ENCODE data around the gene UBE2E2.

UBE2E2 gene

DNA sequence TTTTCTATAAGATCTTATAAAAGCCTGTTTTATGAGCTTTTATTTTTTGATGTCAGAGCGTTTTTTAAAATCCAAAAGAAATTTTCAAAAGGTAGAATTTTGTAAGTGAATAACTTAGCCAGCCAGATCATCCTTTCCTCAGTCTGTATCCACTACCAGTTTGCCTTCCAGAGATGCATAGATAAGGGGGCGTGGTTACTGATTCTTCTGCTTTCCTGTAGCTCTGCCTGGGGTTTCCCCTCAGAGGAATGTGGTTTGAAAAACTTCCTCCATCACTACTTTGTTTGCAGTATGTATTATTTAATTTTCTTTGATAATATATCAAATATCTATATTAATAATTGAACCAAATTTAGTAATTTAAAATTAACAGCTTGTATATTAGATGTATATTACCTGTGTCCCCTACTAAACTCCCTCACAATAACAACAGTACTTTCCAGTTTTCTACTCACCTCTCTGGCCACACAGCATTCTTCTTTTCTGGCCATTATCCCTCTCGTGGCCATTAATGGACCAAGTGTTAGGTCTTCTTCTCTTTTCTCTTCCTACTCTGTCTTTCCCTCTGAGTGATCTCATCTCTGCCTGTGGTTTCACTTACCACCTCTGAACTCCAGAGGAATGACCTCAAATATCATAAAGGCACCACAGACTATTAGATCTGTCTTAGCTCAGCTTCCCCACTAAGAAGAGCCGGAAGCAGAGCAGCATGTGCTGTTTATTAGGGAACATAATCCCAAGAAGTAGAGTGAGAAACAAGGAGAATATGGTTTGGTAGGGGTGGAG lies 239.7 kb downstream of the UBE2E2 start:
- no peak for FAIRE-seq
- no peak for DNase-seq (ENCODE audit: insufficient read length, low spot score)
- TF ChIP-seq, protein P1, sequence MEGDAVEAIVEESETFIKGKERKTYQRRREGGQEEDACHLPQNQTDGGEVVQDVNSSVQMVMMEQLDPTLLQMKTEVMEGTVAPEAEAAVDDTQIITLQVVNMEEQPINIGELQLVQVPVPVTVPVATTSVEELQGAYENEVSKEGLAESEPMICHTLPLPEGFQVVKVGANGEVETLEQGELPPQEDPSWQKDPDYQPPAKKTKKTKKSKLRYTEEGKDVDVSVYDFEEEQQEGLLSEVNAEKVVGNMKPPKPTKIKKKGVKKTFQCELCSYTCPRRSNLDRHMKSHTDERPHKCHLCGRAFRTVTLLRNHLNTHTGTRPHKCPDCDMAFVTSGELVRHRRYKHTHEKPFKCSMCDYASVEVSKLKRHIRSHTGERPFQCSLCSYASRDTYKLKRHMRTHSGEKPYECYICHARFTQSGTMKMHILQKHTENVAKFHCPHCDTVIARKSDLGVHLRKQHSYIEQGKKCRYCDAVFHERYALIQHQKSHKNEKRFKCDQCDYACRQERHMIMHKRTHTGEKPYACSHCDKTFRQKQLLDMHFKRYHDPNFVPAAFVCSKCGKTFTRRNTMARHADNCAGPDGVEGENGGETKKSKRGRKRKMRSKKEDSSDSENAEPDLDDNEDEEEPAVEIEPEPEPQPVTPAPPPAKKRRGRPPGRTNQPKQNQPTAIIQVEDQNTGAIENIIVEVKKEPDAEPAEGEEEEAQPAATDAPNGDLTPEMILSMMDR (IDR thresholded peaks at IDR 0.05; ENCODE audit: insufficient read depth, missing control alignments): no peak

- DNase-seq (ENCODE audit: insufficient read length, low spot score): no peak
- FAIRE-seq: no peak
- TF ChIP-seq, protein P1 (IDR thresholded peaks at IDR 0.05; ENCODE audit: insufficient read depth, missing control alignments): no peak
Observed at GRCh38 chr3:23444386-23444785, 241.3 kb downstream of the UBE2E2 start.

- TF ChIP-seq, protein P1 (IDR thresholded peaks at IDR 0.05; ENCODE audit: insufficient read depth, missing control alignments): no peak
- FAIRE-seq (no peak), DNase-seq (ENCODE audit: insufficient read length, low spot score) (no peak)
Observed at GRCh38 chr3:23446301-23446700, 243.2 kb downstream of the UBE2E2 start.

DNA sequence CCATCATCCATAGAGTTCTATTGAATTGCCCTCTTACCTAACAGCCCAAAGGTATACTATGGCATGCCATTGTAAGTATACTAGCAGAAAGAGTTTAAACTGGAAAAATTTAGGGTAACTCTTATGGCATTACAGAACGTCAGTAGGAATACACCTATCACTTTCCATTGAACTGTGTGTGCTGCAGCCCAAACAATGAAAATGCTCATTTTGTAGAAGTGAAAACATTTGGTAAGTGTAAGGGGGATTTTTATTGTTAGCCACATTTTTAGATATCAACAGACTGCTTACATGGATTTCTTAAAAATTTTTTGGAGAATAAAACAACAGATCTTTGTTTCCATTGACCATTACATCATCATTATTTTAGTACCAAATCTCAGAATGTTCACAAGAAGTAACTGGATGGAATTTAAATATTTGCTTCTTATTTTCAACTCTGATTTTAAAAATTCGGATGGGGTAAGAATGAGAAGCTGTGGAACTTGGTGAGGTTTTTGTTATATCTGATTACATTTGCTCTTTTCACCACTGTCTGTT lies 245.9 kb downstream of the UBE2E2 start:
- DNase-seq (ENCODE audit: insufficient read length, low spot score) (no peak), FAIRE-seq (peak; percentile 48)
- TF ChIP-seq, protein P1 (IDR thresholded peaks at IDR 0.05; ENCODE audit: insufficient read depth, missing control alignments): no peak

DNA sequence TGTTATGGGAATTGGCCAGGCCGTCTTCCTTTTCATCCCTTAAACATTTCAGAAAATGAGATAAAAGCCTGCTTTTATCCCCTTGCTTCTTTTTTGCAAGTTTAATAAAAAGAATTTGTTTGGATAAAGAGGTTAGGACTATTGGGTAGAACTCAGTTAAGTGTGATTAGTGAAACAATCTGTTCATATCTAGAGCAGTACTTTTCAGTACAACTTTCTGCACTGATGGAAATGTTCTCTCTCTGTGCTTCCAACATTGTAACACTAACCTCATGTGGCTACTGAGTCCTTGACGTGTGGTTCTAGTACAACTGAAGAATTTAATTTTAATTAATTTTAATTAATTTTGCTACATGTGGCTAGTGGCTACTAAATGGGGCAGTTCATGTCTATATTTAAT lies 246.9 kb downstream of the UBE2E2 start:
- TF ChIP-seq, protein P1 (IDR thresholded peaks at IDR 0.05; ENCODE audit: insufficient read depth, missing control alignments): no peak
- no peak for FAIRE-seq
- DNase-seq (ENCODE audit: insufficient read length, low spot score): no peak

GRCh38 chr3:23450806-23451205 lies 247.7 kb downstream of the UBE2E2 start:
- no peak for FAIRE-seq
- no peak for DNase-seq (ENCODE audit: insufficient read length, low spot score)
- TF ChIP-seq, protein P1 (IDR thresholded peaks at IDR 0.05; ENCODE audit: insufficient read depth, missing control alignments): no peak

- FAIRE-seq (no peak), DNase-seq (ENCODE audit: insufficient read length, low spot score) (no peak)
- TF ChIP-seq, protein P1 (IDR thresholded peaks at IDR 0.05; ENCODE audit: insufficient read depth, missing control alignments): no peak
Observed at GRCh38 chr3:23452408-23452807, 249.3 kb downstream of the UBE2E2 start.

Data from D721Med (cell line).